HepG2 (cell line): ENCODE results near the gene AHCY. TPM values are rescaled to one million over a fixed set of nuclear protein-coding genes. Genes with fewer than 3 reads are reported as not detected.
A peak's percentile ranks its signal among the peaks of the same experiment; 100 is the strongest.

Source experiments
- ADNP ChIP-seq: sonication (generic); formaldehyde crosslinking; IDR thresholded peaks from 2 replicates; pipeline ENCODE4 v1.4.0; 2020; ENCODE audit warnings: missing genetic modification reagents
- AGO2 ChIP-seq: fragments of 200-400 bp; formaldehyde crosslinking; optimal IDR thresholded peaks from 2 replicates; pipeline ENCODE3; 2017; ENCODE audit warnings: mild to moderate bottlenecking, low read depth, low read length, moderate library complexity
- AHR ChIP-seq: IDR thresholded peaks from 2 replicates; pipeline ENCODE4 v1.6.1; 2018; ENCODE audit warnings: missing genetic modification reagents, missing compliant biosample characterization
- ATM ChIP-seq: fragments of 450-650 bp; IDR thresholded peaks from 2 replicates; pipeline ENCODE4 v1.7.1; 2017; ENCODE audit warnings: mild to moderate bottlenecking, borderline replicate concordance
- GLI4 ChIP-seq: sonication (generic); formaldehyde crosslinking; IDR thresholded peaks from 2 replicates; pipeline ENCODE4 v1.5.1; 2020; ENCODE audit warnings: missing genetic modification reagents, mild to moderate bottlenecking, moderate library complexity, borderline replicate concordance
- HNRNPL ChIP-seq: fragments of 200-400 bp; formaldehyde crosslinking; IDR thresholded peaks from 2 replicates; pipeline ENCODE4 v1.6.1; 2017; ENCODE audit warnings: mild to moderate bottlenecking, low read depth, low read length
- KLF16 ChIP-seq, 2 experiments: sonication (generic) in 1 of 2; formaldehyde crosslinking in 1 of 2; IDR thresholded peaks; 2 replicates each; pipeline versions ENCODE4 v1.6.1 to v1.8.0; 2016 to 2023; ENCODE audit warnings: missing genetic modification reagents in 2 of 2, missing compliant biosample characterization in 1 of 2
- KLF9 ChIP-seq: IDR thresholded peaks from 2 replicates; pipeline ENCODE4 v1.6.1; 2016; ENCODE audit warnings: low read depth
- NR2F6 ChIP-seq, 2 experiments: IDR thresholded peaks; 2 replicates each; pipeline ENCODE4 v1.6.1; 2016; ENCODE audit warnings: antibody characterized with exemption in 1 of 2, mild to moderate bottlenecking in 1 of 2
- PITX1 ChIP-seq: sonication (generic); formaldehyde crosslinking; IDR thresholded peaks from 2 replicates; pipeline ENCODE4 v1.5.1; 2020; ENCODE audit warnings: mild to moderate bottlenecking, missing genetic modification reagents
- SP2 ChIP-seq: sonication (generic); formaldehyde crosslinking; IDR thresholded peaks from 2 replicates; pipeline ENCODE4 v1.5.1; 2020; ENCODE audit warnings: mild to moderate bottlenecking, missing genetic modification reagents
- TBX3 ChIP-seq: fragments of 450-650 bp; IDR thresholded peaks from 2 replicates; pipeline ENCODE4 v1.6.1; 2017; ENCODE audit warnings: antibody characterized with exemption, mild to moderate bottlenecking, inconsistent platforms, borderline replicate concordance
- THAP11 ChIP-seq: IDR thresholded peaks from 2 replicates; pipeline ENCODE4 v1.6.1; 2016; ENCODE audit warnings: missing biosample characterization, missing genetic modification reagents
- U2AF1 ChIP-seq: fragments of 200-400 bp; formaldehyde crosslinking; optimal IDR thresholded peaks from 2 replicates; pipeline ENCODE3; 2017; ENCODE audit warnings: mild to moderate bottlenecking, low read depth, low read length
- U2AF2 ChIP-seq: fragments of 200-400 bp; formaldehyde crosslinking; IDR thresholded peaks from 2 replicates; pipeline ENCODE4 v1.6.1; 2017; ENCODE audit warnings: low read depth, mild to moderate bottlenecking, low read length
- ZBTB43 ChIP-seq: sonication (generic); formaldehyde crosslinking; conservative IDR thresholded peaks from 2 replicates; pipeline ENCODE4 v1.4.0; 2020; ENCODE audit warnings: missing genetic modification reagents
- ZFP36L2 ChIP-seq: sonication (generic); formaldehyde crosslinking; IDR thresholded peaks from 2 replicates; pipeline ENCODE4 v1.4.0; 2020; ENCODE audit warnings: missing genetic modification reagents
- ZFP41 ChIP-seq: sonication (generic); formaldehyde crosslinking; IDR thresholded peaks from 2 replicates; pipeline ENCODE4 v1.4.0; 2020; ENCODE audit warnings: mild to moderate bottlenecking, missing genetic modification reagents, borderline replicate concordance
- ZNF225 ChIP-seq: sonication (generic); formaldehyde crosslinking; IDR thresholded peaks from 2 replicates; pipeline ENCODE4 v1.4.0; 2020; ENCODE audit warnings: mild to moderate bottlenecking, missing genetic modification reagents
- ZNF235 ChIP-seq: sonication (generic); formaldehyde crosslinking; IDR thresholded peaks from 2 replicates; pipeline ENCODE4 v1.8.1; 2023; ENCODE audit warnings: mild to moderate bottlenecking, missing genetic modification reagents, borderline replicate concordance
- ZNF276 ChIP-seq: sonication (generic); formaldehyde crosslinking; IDR thresholded peaks from 2 replicates; pipeline ENCODE4 v1.4.0; 2020; ENCODE audit warnings: mild to moderate bottlenecking, low read depth, missing genetic modification reagents
- ZNF841 ChIP-seq: sonication (generic); formaldehyde crosslinking; IDR thresholded peaks from 2 replicates; pipeline ENCODE4 v1.8.1; 2023; ENCODE audit warnings: missing genetic modification reagents, borderline replicate concordance
- polyA plus RNA-seq, 8 experiments: library from polyadenylated mRNA; depleted of rRNA in 3 of 8; stranded (reverse) in 7 of 8; unstranded in 1 of 8; fragments of >200 nt; fragmentation: Illumina TruSeq in 4 of 8; extraction: Trizol in 4 of 8; gene quantifications; 2 replicates each; pipeline versions ENCODE4 v1.2.1 to v1.2.3, GENCODE V29; 2011 to 2016; ENCODE audit warnings: low read depth in 4 of 8, missing spikeins in 1 of 8, mixed read lengths in 1 of 8; ENCODE audit not compliant: insufficient read depth in 1 of 8
- total RNA-seq, 5 experiments: library from RNA; depleted of rRNA; stranded (reverse); fragments of >200 nt; fragmentation: Illumina TruSeq; extraction: Trizol; gene quantifications; 2 replicates each; pipeline ENCODE4 v1.2.3, GENCODE V29; 2016; ENCODE audit warnings: low read depth in 1 of 5
- TF ChIP-seq, protein P1 (sequence below): sonication (generic); formaldehyde crosslinking; IDR thresholded peaks from 2 replicates; pipeline ENCODE4 v1.9.0; 2021; ENCODE audit warnings: missing genetic modification reagents, mild to moderate bottlenecking, borderline replicate concordance
- TF ChIP-seq, protein P2 (sequence below): sonication (generic); formaldehyde crosslinking; IDR thresholded peaks from 2 replicates; pipeline ENCODE4 v1.5.0; 2020; ENCODE audit warnings: missing genetic modification reagents, mild to moderate bottlenecking, borderline replicate concordance

The AHCY gene
- total and polyA plus RNA-seq, 2 of the 13 experiments (the other 11 are each of a cell fraction or from before 2014, with no cell fraction given): 407 to 419 TPM

GRCh38 chr20:34262488-34263288, 40.5 kb downstream of the AHCY start (continued):
- no peak for TF ChIP-seq ZFP36L2 (CRISPR knock-in tag)
- TF ChIP-seq ZFP41 (CRISPR knock-in tag): no peak
- no peak for TF ChIP-seq ATM
- TF ChIP-seq KLF16 (CRISPR knock-in tag; IDR thresholded peaks at IDR 0.05): no peak
- TF ChIP-seq HNRNPL: no peak
- TF ChIP-seq ZNF235: no peak
- TF ChIP-seq, protein P1, sequence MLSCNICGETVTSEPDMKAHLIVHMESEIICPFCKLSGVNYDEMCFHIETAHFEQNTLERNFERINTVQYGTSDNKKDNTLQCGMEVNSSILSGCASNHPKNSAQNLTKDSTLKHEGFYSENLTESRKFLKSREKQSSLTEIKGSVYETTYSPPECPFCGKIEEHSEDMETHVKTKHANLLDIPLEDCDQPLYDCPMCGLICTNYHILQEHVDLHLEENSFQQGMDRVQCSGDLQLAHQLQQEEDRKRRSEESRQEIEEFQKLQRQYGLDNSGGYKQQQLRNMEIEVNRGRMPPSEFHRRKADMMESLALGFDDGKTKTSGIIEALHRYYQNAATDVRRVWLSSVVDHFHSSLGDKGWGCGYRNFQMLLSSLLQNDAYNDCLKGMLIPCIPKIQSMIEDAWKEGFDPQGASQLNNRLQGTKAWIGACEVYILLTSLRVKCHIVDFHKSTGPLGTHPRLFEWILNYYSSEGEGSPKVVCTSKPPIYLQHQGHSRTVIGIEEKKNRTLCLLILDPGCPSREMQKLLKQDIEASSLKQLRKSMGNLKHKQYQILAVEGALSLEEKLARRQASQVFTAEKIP (CRISPR knock-in tag): no peak
- TF ChIP-seq ZNF225 (CRISPR knock-in tag): no peak
- peak; percentile 37; the same call in 1 of the 2 replicates for TF ChIP-seq AHR
- TF ChIP-seq PITX1 (CRISPR knock-in tag): no peak
- no peak for TF ChIP-seq ZNF276 (CRISPR knock-in tag)
- TF ChIP-seq NR2F6 (IDR thresholded peaks at IDR 0.05): no peak
- TF ChIP-seq NR2F6 (CRISPR knock-in tag; IDR thresholded peaks at IDR 0.05): peak; percentile 34; the same call in 1 of the 2 replicates
- TF ChIP-seq ADNP (CRISPR knock-in tag): no peak
- TF ChIP-seq U2AF2: no peak
- TF ChIP-seq THAP11 (CRISPR knock-in tag): 0 out of 2 replicates have a peak, but pooled peaks have one; percentile 24
- TF ChIP-seq ZBTB43 (CRISPR knock-in tag): no peak
- TF ChIP-seq, protein P2, sequence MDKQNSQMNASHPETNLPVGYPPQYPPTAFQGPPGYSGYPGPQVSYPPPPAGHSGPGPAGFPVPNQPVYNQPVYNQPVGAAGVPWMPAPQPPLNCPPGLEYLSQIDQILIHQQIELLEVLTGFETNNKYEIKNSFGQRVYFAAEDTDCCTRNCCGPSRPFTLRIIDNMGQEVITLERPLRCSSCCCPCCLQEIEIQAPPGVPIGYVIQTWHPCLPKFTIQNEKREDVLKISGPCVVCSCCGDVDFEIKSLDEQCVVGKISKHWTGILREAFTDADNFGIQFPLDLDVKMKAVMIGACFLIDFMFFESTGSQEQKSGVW (CRISPR knock-in tag): no peak
- no peak for TF ChIP-seq AGO2
- TF ChIP-seq KLF9: 0 out of 2 replicates have a peak, but pooled peaks have one; percentile 51
- no peak for TF ChIP-seq U2AF1
- no peak for TF ChIP-seq TBX3
- no peak for TF ChIP-seq ZNF841
- no peak for TF ChIP-seq SP2 (CRISPR knock-in tag)
- TF ChIP-seq GLI4: no peak
